ENCODE results near the gene ABHD12. TPM values are rescaled to one million over a fixed set of nuclear protein-coding genes. Genes with fewer than 3 reads are reported as not detected.
A peak's percentile ranks its signal among the peaks of the same experiment; 100 is the strongest.
"Not testable (repeated sequence)": the region's sequence is repeated elsewhere in the genome, so short reads cannot be mapped to it uniquely, and the experiment has no call there.

The ABHD12 gene
- total RNA-seq, 2 experiments from 2014 or later = 27.1 to 27.6 TPM

DNA sequence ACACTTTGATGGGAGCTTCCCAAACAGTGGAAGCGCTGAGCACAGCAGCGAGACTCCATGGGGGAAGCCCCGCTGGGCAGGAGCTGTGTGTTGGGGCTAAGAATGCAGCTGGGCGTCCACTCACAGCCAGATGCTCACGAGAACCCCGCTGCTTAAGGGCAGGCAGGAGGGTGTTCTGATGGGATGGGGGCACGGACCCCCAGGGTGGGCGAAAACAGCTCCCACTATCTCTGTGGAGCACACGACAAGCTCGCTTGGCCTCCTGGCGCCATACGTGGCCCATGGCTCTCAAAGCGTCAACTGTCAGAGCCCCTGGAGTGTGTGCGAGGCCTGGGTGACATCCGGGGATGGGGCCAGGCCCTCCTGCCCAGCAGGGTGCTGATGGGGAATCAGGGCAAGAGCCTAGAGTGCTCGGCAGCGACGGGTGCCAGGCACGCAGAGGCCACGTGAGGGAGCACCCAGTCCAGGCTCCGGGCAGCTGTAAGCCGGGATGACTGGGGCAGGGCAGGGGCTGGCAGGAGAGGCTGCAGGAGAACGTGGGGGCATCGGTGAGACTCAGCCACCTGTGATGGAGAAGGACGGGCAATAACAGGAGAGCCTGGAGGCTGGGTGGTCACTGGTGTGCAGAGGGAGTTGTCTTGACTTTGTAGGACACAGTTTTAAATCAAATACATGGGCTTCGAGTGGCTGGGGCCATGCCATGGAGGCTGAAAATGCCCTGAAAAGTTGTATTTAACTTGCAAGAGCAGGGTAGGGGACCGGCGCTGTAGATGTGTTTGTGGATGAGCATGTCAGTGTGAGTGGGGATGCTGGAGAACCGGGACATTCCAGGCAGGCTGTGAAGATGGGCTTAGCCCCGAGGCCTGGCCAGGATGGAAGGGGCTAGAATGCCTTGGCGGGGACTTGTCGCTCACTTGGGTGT, 115.5 kb downstream of the ABHD12 start:
- Mint-ChIP-seq H3K27me3 (no peaks in the 10 kb centered on the region), H3K4me3 (no peak overlapping the region), H3K9me3 (no peaks in the 10 kb centered on the region)

DNA sequence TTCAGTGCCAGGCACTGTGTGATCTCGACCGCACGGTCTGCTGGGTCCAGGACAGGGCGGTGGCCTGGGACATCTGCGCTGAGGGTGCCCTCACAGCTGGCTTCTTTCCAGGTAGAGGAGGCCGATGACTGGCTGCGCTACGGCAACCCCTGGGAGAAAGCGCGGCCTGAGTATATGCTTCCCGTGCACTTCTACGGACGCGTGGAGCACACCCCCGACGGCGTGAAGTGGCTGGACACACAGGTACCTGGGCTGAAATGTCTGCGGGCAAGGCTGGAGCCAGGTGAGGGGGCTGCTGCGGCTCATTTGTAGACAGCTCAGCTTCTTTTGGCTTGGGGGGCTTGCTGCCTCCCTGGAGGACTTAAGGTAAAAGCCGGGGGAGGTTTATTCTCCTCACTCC, 116.2 kb downstream of the ABHD12 start:
- H3K27ac Mint-ChIP-seq = no peak overlapping the region
- peaks cover 8% of the 10 kb centered on the region for H3K36me3 Mint-ChIP-seq (ENCODE audit: low read depth)
- no peaks in the 10 kb centered on the region for H3K9me3 Mint-ChIP-seq
- ChIA-PET CTCF (no interaction called here), POLR2A (no interaction called here)
- H3K4me3 Mint-ChIP-seq = no peak overlapping the region
- no peak for DNase-seq
- H3K27me3 Mint-ChIP-seq = no peaks in the 10 kb centered on the region
- H3K4me1 Mint-ChIP-seq = no peaks in the 10 kb centered on the region

More for the DNA sequence above, 115.5 kb downstream of the ABHD12 start:
- no peak for DNase-seq
- ChIA-PET CTCF (no interaction called here), POLR2A (no interaction called here)
- Mint-ChIP-seq H3K36me3 (ENCODE audit: low read depth) (peaks cover 3% of the 10 kb centered on the region), H3K27ac (peak overlapping the region; percentile 37), H3K4me1 (no peaks in the 10 kb centered on the region)

DNA sequence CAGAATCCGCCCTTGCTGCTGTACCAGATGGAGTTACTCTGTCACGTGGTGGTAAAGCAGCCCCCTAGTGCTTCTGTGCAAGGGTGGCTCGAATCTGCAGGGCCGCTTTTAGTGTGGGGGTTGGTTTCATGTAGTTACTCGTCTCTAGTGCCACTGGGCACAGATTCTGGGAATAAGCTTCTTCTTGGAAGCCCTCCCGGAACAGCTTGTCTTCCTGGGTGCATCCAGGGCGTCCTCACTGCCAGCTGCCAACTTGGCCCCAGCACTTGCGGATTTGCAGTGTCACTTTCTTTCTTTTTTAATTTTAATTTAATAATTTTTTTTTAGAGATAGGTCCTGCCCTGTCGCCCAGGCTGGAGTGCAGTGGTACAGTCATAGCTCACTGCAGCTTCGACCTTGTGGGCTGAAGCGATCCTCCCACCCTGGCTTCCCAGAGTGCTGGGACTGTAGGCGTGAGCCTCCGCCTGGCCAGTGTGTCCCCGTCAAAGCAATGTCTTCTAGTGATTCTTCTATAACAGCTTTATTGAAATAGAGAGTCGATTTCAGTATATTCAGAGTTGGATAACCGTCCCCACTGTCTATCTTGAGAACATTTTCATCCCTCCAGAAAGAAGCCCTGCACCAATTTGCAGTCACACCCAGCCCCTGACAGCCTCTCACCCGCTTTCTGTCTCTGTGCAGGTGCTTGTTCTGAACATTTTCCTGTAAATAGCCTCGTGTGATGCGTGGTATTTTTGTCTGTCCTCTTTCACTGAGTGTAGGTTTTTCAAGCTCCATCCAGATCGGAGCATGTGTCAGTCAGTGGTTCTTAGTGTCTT, 116.9 kb downstream of the ABHD12 start:
- Mint-ChIP-seq H3K36me3 (ENCODE audit: low read depth) (peaks cover 8% of the 10 kb centered on the region), H3K27ac (no peak overlapping the region), H3K9me3 (no peaks in the 10 kb centered on the region), H3K27me3 (no peaks in the 10 kb centered on the region), H3K4me3 (no peak overlapping the region), H3K4me1 (no peaks in the 10 kb centered on the region)
- no peak for DNase-seq
- CTCF ChIA-PET = interaction anchor here (1.2 kb wide), 1 partner anchor 8 kb away, joined by 3 read pairs; no protein-coding TSS in a partner anchor
- POLR2A ChIA-PET = no interaction called here

DNA sequence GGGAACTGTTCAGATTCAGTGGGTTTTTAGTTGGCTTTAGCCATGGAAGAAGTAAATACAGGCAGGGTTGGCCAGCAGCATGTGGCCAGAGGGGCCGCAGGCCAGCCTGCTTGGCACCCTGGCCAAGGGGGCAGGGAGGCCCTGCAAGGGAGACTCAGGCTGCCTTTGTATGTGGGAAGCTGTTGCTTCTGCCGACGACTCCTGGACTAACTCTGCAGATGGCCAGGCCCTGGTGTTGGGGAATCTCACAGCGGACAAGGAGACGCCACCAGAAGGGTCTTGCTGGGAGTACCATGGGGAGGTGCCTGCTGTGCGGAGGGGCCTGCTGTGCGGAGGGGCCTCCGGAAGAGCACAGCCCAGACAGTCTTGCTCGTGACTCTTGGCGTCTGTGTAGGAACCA, 117.6 kb downstream of the ABHD12 start:
- Mint-ChIP-seq H3K9me3 (no peaks in the 10 kb centered on the region), H3K36me3 (ENCODE audit: low read depth) (peaks cover 8% of the 10 kb centered on the region), H3K27ac (no peak overlapping the region), H3K4me3 (no peak overlapping the region), H3K27me3 (no peaks in the 10 kb centered on the region), H3K4me1 (no peaks in the 10 kb centered on the region)
- no peak for DNase-seq
- CTCF ChIA-PET = interaction anchor here (1.2 kb wide), 1 partner anchor 9 kb away, joined by 3 read pairs; no protein-coding TSS in a partner anchor
- POLR2A ChIA-PET = no interaction called here

DNA sequence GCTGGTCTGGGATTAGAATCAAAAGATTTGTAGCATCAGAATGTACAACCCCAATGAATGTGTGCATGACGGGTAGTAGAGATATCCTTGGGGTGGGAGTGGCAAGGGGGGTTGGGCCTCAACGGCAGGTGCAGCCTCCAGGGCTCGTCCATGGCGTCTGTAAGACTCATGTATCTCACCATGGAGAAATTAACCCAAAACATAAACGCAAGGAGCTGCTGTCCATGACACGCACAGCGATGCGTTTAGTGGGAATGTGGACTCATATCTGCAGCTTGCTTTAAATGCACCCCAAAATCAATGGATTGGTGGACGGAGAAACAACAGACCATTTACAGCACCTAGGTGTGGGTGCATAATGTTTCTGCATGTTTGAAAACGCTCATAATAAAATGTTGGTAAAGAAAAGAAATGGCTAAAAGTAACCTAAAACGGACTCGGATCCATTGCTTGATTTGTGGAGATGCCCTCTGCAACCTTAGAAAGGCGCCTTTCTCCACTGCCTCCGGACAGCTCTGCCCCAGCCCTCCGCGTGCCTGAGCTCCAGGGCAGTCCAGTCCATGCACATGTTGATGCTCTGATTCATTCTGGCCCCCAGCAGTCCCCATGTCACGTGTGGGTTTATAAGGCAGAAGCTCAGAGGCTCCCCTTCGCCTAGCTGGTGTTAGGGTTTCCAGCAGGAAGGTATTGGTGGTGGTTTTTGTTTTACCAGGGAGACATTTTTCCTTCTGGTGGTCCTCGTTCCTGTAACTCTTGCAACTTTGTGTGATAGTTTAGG, 118.2 kb downstream of the ABHD12 start:
- H3K27me3 Mint-ChIP-seq = no peaks in the 10 kb centered on the region
- H3K27ac Mint-ChIP-seq = no peak overlapping the region
- ChIA-PET CTCF (interaction anchor here (1.2 kb wide), 1 partner anchor 10 kb away, joined by 3 read pairs; no protein-coding TSS in a partner anchor), POLR2A (no interaction called here)
- H3K36me3 Mint-ChIP-seq (ENCODE audit: low read depth) = peaks cover 8% of the 10 kb centered on the region
- H3K9me3 Mint-ChIP-seq = no peaks in the 10 kb centered on the region
- H3K4me1 Mint-ChIP-seq = no peaks in the 10 kb centered on the region
- no peak overlapping the region for H3K4me3 Mint-ChIP-seq
- no peak for DNase-seq

DNA sequence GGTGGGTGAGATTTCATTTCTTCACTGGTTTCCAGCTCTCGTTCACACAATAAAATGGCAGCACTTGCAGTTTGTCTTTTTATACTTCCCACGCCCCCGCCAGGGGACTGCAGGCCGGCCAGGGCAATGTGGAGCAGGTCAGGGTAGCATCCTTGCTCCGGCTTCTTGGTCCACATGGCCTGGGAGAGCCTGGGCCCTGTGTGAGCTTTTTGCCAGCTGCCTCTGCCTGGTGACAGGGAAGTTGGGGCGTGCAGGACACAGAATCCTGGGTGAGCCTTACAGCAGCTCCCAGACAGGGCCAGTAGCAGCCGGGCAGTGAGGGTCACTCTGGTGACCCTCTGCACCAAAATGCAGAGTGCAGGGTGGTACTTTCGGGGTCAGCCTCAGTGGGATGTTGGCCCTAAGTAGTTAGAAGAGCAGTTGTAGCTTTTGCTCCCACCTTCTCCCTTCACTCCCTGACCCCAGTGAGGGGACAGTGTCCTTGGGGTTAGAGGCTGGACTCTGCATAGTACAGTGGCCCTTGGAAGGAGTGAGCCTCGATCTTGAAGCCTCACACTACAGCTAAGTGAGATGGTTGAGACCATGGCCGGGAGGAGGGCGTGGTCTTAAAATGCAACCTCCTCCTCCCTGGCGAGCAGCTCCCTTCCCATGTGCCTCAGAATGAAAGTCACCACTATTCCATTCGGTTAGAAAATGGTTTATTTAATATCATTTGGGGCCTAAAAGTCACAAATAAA, 119.0 kb downstream of the ABHD12 start:
- Mint-ChIP-seq H3K9me3 (no peaks in the 10 kb centered on the region), H3K27me3 (no peaks in the 10 kb centered on the region), H3K36me3 (ENCODE audit: low read depth) (peaks cover 8% of the 10 kb centered on the region), H3K27ac (no peak overlapping the region), H3K4me3 (no peak overlapping the region), H3K4me1 (no peaks in the 10 kb centered on the region)
- no peak for DNase-seq
- ChIA-PET POLR2A (no interaction called here), CTCF (interaction anchor here (0.8 kb wide), 1 partner anchor 47 kb away, joined by 3 read pairs; no protein-coding TSS in a partner anchor)

DNA sequence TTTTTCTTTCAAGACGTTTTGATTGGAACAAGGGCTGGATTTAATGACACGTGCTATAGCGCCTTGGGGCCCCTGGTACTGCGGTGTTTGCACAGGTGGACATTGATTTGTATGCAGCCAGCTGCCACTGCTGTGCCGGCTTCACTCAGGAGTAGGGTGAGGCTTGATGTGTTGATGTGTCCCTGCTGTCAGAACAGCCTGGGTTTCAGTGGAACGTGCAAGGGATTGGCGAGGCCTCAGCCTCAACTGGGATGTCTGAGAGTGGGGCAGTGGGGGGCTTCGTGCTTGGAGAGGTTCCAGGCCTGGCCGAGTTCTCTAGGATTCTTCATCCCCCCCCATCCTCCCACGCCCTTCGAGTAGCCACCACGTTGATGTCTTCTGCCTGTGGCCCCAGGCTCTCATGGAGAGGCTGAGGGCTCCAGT, 119.8 kb downstream of the ABHD12 start:
- no peak for DNase-seq
- peaks cover 8% of the 10 kb centered on the region for H3K36me3 Mint-ChIP-seq (ENCODE audit: low read depth)

DNA sequence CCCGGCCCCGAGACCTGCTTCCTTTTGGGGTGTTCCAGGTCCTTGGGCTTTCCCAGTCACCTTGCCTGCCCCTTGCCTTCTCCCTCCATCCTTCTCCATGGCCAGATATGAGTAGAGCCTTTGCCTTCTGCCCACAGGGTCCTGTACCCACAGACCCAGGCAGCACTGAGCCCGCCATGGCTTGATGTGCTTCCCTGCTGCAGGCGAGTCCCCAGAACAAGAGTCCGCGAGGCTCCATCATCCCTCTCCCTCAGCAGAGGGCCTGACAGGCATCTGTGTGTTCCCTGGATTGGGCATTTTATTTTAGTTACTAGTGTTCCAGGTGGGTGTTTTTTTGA, 120.8 kb downstream of the ABHD12 start:
- Mint-ChIP-seq H3K4me3 (no peak overlapping the region), H3K4me1 (no peaks in the 10 kb centered on the region), H3K9me3 (no peaks in the 10 kb centered on the region), H3K36me3 (ENCODE audit: low read depth) (peaks cover 8% of the 10 kb centered on the region), H3K27me3 (no peaks in the 10 kb centered on the region), H3K27ac (no peak overlapping the region)
- ChIA-PET POLR2A (no interaction called here), CTCF (interaction anchor here (1.5 kb wide), 1 partner anchor 23 kb away, joined by 4 read pairs; no protein-coding TSS in a partner anchor)
- DNase-seq = no peak

More for the DNA sequence above, 119.8 kb downstream of the ABHD12 start:
- ChIA-PET CTCF (no interaction called here), POLR2A (no interaction called here)
- Mint-ChIP-seq H3K27ac (no peak overlapping the region), H3K27me3 (no peaks in the 10 kb centered on the region), H3K4me3 (no peak overlapping the region), H3K4me1 (no peaks in the 10 kb centered on the region), H3K9me3 (no peaks in the 10 kb centered on the region)

DNA sequence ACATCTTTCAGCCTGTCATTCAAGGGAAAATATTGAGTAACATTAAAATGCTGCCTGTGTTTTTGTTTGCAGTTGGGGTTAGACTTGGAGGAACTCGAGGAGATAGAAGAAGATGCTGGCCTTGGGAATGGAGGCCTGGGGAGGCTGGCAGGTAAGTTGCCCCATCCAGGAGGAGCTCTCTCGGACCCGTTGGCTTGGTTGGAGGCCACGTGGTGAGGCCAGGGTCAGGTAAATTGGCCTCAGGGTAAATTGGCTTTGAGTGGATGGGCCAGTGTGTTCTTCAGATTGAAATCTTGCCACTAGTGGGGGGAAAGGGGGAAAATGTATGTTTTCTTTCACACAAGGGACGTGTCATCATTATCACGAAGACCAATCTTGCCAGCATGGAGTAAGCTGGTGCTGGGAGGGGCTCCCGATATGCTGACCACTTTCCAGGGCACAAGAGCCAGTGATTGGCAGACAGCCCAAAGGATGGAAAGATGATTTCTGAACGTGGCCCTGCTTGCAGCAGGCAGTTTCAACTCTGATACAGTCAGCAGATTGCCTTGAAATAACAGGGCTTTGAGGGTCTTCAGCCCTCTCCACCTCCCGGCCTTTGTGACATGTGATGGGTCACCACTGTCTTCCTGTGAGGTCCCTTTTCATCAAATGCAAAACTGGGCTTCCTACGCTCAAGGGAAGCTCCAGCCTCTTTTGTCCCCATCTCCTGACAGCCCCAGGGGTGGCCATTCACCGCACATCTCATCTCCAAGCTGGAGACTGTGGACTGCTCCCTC, 121.4 kb downstream of the ABHD12 start:
- Mint-ChIP-seq H3K4me1 (no peaks in the 10 kb centered on the region), H3K27ac (no peak overlapping the region), H3K9me3 (no peaks in the 10 kb centered on the region), H3K27me3 (no peaks in the 10 kb centered on the region), H3K4me3 (no peak overlapping the region), H3K36me3 (ENCODE audit: low read depth) (peaks cover 8% of the 10 kb centered on the region)
- CTCF ChIA-PET = interaction anchor here (1.5 kb wide), 1 partner anchor 22 kb away, joined by 4 read pairs; no protein-coding TSS in a partner anchor
- no peak for DNase-seq
- POLR2A ChIA-PET = no interaction called here

DNA sequence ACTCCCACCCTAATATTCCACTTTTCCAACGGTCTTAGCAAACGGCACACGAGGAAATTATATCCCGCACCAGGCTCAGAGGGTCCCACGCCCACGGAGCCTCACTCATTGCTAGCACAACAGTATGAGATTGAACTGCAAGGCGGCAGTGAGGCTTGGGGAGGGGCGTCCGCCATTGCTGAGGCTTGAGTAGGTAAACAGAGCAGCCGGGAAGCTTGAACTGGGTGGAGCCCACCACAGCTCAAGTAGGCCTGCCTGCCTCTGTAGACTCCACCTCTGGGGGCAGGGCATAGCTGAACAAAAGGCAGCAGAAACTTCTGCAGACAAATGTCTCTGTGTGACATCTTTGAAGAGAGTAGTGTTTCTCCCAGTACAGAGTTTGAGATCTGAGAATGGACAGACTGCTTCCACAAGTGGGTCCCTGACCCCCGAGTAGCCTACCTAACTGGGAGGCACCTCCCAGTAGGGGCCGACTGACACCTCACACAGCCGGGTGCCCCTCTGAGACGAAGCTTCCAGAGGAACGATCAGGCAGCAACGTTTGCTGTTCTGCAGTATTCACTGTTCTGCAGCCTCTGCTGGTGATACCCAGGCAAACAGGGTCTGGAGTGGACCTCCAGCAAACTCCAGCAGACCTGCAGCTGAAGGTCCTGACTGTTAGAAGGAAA, 129.7 kb downstream of the ABHD12 start:
- H3K27ac Mint-ChIP-seq = peak overlapping the region; percentile 52
- H3K9me3 Mint-ChIP-seq, H3K4me3 Mint-ChIP-seq, POLR2A ChIA-PET, H3K27me3 Mint-ChIP-seq, DNase-seq: not testable (repeated sequence)
- CTCF ChIA-PET = interaction anchor here (0.6 to 1.6 kb wide), 4 partner anchors 9 to 697 kb away, joined by 3 to 4 read pairs (median 3); no protein-coding TSS in a partner anchor
- H3K36me3 Mint-ChIP-seq (ENCODE audit: low read depth) = peaks cover 30% of the 10 kb centered on the region
- peaks cover 38% of the 10 kb centered on the region for H3K4me1 Mint-ChIP-seq

DNA sequence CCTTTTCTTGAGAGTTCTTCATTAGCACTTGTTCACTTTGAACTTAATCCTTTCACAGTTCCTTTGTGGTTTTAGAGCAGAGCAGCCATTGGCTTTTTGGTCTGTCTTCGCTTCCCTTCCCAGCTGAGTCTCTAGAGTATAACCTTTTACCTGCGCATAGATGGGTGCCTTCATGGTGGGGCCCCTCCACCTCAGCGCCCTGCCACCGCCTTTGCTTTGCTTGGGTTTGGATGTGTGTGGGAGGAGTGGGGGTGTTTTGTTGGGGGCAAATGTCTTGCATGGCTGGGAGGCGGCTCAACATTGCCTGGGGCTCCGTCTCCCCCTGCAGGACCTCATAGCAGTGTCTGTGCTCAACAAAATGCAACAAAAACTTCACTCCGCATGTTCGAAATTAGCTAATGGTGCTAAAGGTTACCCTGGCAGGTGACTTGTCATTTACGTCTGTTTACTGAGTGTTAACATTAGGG, 130.8 kb downstream of the ABHD12 start:
- H3K27ac Mint-ChIP-seq = peak overlapping the region; percentile 10
- H3K27me3 Mint-ChIP-seq = no peaks in the 10 kb centered on the region

More for the DNA sequence above, 130.8 kb downstream of the ABHD12 start:
- CTCF ChIA-PET = interaction anchor here (1.1 to 1.6 kb wide), 4 partner anchors 8 to 46 kb away, joined by 3 to 4 read pairs (median 3); no protein-coding TSS in a partner anchor
- Mint-ChIP-seq H3K9me3 (no peaks in the 10 kb centered on the region), H3K4me1 (peaks cover 38% of the 10 kb centered on the region), H3K36me3 (ENCODE audit: low read depth) (peaks cover 30% of the 10 kb centered on the region), H3K4me3 (no peak overlapping the region)
- POLR2A ChIA-PET = no interaction called here
- no peak for DNase-seq

All from activated CD4-positive, alpha-beta T cell treated with anti-CD3 and anti-CD28 coated beads, Interleukin-2, amount 10 ng/mL, durations not matched to agents 7 days and 5 days (primary cell).